Esophagus muscularis mucosa (tissue), 4 donors: Measurements from ENCODE around the gene KIAA0753. TPM values are rescaled to one million over a fixed set of nuclear protein-coding genes. Genes with fewer than 3 reads are reported as not detected.

Source experiments
- DNase-seq: peaks from one replicate; pipeline ENCODE4 v3.0.0-alpha.2; 2017; ENCODE audit errors: extremely low spot score
- H3K27ac ChIP-seq, 4 donors: fragments of 200-600 bp; sonication (generic); replicated peaks in 1 of 4; 1 replicate in 3 of 4; 2 replicates in 1 of 4; pipeline ENCODE4 v1.5.1; 2016 to 2019; ENCODE audit warnings: mild to moderate bottlenecking in 1 of 4
- H3K27me3 ChIP-seq, 4 donors: fragments of 200-600 bp; sonication (generic); one replicate each; pipeline versions ENCODE4 v1.5.1 to v1.6.0; 2016 to 2019
- H3K36me3 ChIP-seq, 4 donors: fragments of 200-600 bp; sonication (generic); one replicate each; pipeline ENCODE4 v1.5.1; 2016 to 2019
- H3K4me1 ChIP-seq, 4 donors: fragments of 200-600 bp; sonication (generic); one replicate each; pipeline ENCODE4 v1.5.1; 2016 to 2019
- H3K4me3 ChIP-seq, 4 donors: fragments of 200-600 bp; sonication (generic); 1 replicate in 2 of 4; 2 replicates in 2 of 4; pipeline ENCODE4 v1.5.1; 2016 to 2019; ENCODE audit warnings: mild to moderate bottlenecking in 4 of 4, moderate library complexity in 1 of 4
- H3K9me3 ChIP-seq, 4 donors: fragments of 200-600 bp; sonication (generic); 1 replicate in 3 of 4; 2 replicates in 1 of 4; pipeline ENCODE4 v1.5.1; 2016 to 2019
- CTCF ChIP-seq, 3 experiments: fragments of 200-600 bp in 2 of 3; fragments of 450-650 bp in 1 of 3; sonication (generic) in 2 of 3; IDR thresholded peaks; one replicate each; pipeline ENCODE4 v1.5.1; 2017 to 2019; ENCODE audit warnings: antibody characterized with exemption in 3 of 3, mild to moderate bottlenecking in 2 of 3, moderate library complexity in 1 of 3
- EP300 ChIP-seq: sonication (generic); formaldehyde crosslinking; IDR thresholded peaks from one replicate; pipeline ENCODE4 v1.6.1; 2017; ENCODE audit warnings: antibody characterized with exemption
- POLR2A ChIP-seq: fragments of 450-650 bp; IDR thresholded peaks from one replicate; pipeline ENCODE4 v1.6.1; 2017; ENCODE audit warnings: antibody characterized with exemption, moderate library complexity, mild to moderate bottlenecking, low read depth
- POLR2AphosphoS5 ChIP-seq, 2 donors: sonication (generic); formaldehyde crosslinking; IDR thresholded peaks; one replicate each; pipeline ENCODE4 v1.6.1; 2017; ENCODE audit warnings: antibody characterized with exemption in 2 of 2
- WGBS: methylation state at CpG from one replicate; pipeline ENCODE4 v1.1.5; 2018; 5-methylcytosine and 5-hydroxymethylcytosine counted together
- intact Hi-C: fragments of 100-400 bp; cut with DNase I; formaldehyde crosslinking; loops from one replicate; pipeline ENCODE4 v1.15.1; 2023
- total RNA-seq, 4 donors: library from RNA; depleted of rRNA; stranded (reverse); fragments of >200 nt; gene quantifications; one replicate each; pipeline versions ENCODE4 v1.1.0 to v1.2.1, GENCODE V29; 2016

Gene KIAA0753
- total RNA-seq, 4 donors from 2014 or later: 36.9 to 73.9 (median 46.4) TPM

GRCh38 chr17:6602141-6602540 lies 38.4 kb downstream of the KIAA0753 start:
- 81% methylated on average over 2 of the region's 2 CpGs for WGBS
- Histone ChIP-seq H3K36me3 (peaks cover 23 to 71% (median 50%) of the 10 kb centered on the region in 4 donors), H3K27me3 (no peaks in the 10 kb centered on the region), H3K4me3 (no peak overlapping the region), H3K9me3 (no peaks in the 10 kb centered on the region), H3K27ac (peak overlapping the region in 1 of 4 donors; percentile 48), H3K4me1 (peaks cover 0 to 53% (median 34%) of the 10 kb centered on the region in 4 donors)
- intact Hi-C loops: no loop called here
- TF ChIP-seq POLR2AphosphoS5 (IDR thresholded peaks at IDR 0.05): no peak
- TF ChIP-seq EP300: no peak
- TF ChIP-seq POLR2A: no peak
- TF ChIP-seq CTCF (IDR thresholded peaks at IDR 0.05): no peak
- DNase-seq: no peak

- no peaks in the 10 kb centered on the region for H3K27me3 ChIP-seq
- peaks cover 0 to 47% (median 34%) of the 10 kb centered on the region in 4 donors for H3K4me1 ChIP-seq
- H3K9me3 ChIP-seq: no peaks in the 10 kb centered on the region
- TF ChIP-seq POLR2A: no peak
- no peak for TF ChIP-seq CTCF (IDR thresholded peaks at IDR 0.05)
- no peak for TF ChIP-seq POLR2AphosphoS5 (IDR thresholded peaks at IDR 0.05)
- TF ChIP-seq EP300: no peak
- H3K36me3 ChIP-seq: peaks cover 28 to 78% (median 55%) of the 10 kb centered on the region in 4 donors
- no peak for DNase-seq
- no peak overlapping the region for H3K4me3 ChIP-seq
- peak overlapping the region in 1 of 4 donors; percentile 41 for H3K27ac ChIP-seq
- intact Hi-C loops: no loop called here
These were observed 41.1 kb downstream of the KIAA0753 start for GRCh38 chr17:6599364-6599763.

- WGBS: 63% methylated on average over 1 of the region's 1 CpG
- Histone ChIP-seq H3K36me3 (peaks cover 42 to 94% (median 67%) of the 10 kb centered on the region in 4 donors), H3K9me3 (no peaks in the 10 kb centered on the region), H3K4me3 (no peak overlapping the region), H3K27ac (peak overlapping the region in 3 of 4 donors; percentile 0 to 41 (median 0)), H3K27me3 (no peaks in the 10 kb centered on the region), H3K4me1 (peaks cover 0 to 33% (median 24%) of the 10 kb centered on the region in 4 donors)
- intact Hi-C loops: no loop called here
- no peak for DNase-seq
- TF ChIP-seq EP300 (no peak), POLR2A (no peak), CTCF (IDR thresholded peaks at IDR 0.05) (no peak), POLR2AphosphoS5 (IDR thresholded peaks at IDR 0.05) (no peak)
These were observed 42.8 kb downstream of the KIAA0753 start for GRCh38 chr17:6597727-6598126.

GRCh38 chr17:6596941-6597340 lies 43.6 kb downstream of the KIAA0753 start:
- intact Hi-C loops: no loop called here
- H3K27me3 ChIP-seq: no peaks in the 10 kb centered on the region
- H3K4me3 ChIP-seq: no peak overlapping the region
- no peak for DNase-seq
- H3K9me3 ChIP-seq: no peaks in the 10 kb centered on the region
- peaks cover 0 to 37% (median 25%) of the 10 kb centered on the region in 4 donors for H3K4me1 ChIP-seq
- peaks cover 48 to 96% (median 67%) of the 10 kb centered on the region in 4 donors for H3K36me3 ChIP-seq
- no peak overlapping the region for H3K27ac ChIP-seq
- TF ChIP-seq POLR2AphosphoS5 (IDR thresholded peaks at IDR 0.05) (no peak), POLR2A (no peak), CTCF (IDR thresholded peaks at IDR 0.05) (no peak), EP300 (no peak)
- WGBS: 94% methylated on average over 4 of the region's 4 CpGs

GRCh38 chr17:6596511-6596910 lies 44.0 kb downstream of the KIAA0753 start:
- no peak overlapping the region for H3K4me3 ChIP-seq
- H3K9me3 ChIP-seq: no peaks in the 10 kb centered on the region
- intact Hi-C loops: no loop called here
- WGBS: 77% methylated on average over 2 of the region's 2 CpGs
- peaks cover 48 to 99% (median 69%) of the 10 kb centered on the region in 4 donors for H3K36me3 ChIP-seq
- H3K27ac ChIP-seq: no peak overlapping the region
- H3K27me3 ChIP-seq: no peaks in the 10 kb centered on the region
- no peak for DNase-seq
- H3K4me1 ChIP-seq: peaks cover 0 to 41% (median 28%) of the 10 kb centered on the region in 4 donors
- no peak for TF ChIP-seq POLR2AphosphoS5 (IDR thresholded peaks at IDR 0.05)
- no peak for TF ChIP-seq CTCF (IDR thresholded peaks at IDR 0.05)
- no peak for TF ChIP-seq EP300
- no peak for TF ChIP-seq POLR2A
